SK-N-SH treated with all-trans-retinoic acid at 6 μM for 48 hours (cell line): ENCODE measurements around the gene ATP5PD.

ENCODE experiments used
- RARB ChIP-seq: fragments of 250-450 bp; sonication (Bioruptor Pico); IDR thresholded peaks from 2 replicates; pipeline ENCODE4 v1.8.0; 2021; ENCODE audit warnings: mild to moderate bottlenecking, moderate library complexity
- TF ChIP-seq, protein P1 (sequence below): fragments of 250-450 bp; sonication (Bioruptor Pico); IDR thresholded peaks from 2 replicates; pipeline ENCODE4 v1.8.0; 2021; ENCODE audit warnings: low read depth, mild to moderate bottlenecking, moderate library complexity, borderline replicate concordance
- TF ChIP-seq, protein P2 (sequence below): fragments of 250-450 bp; sonication (Bioruptor Pico); IDR thresholded peaks from 2 replicates; pipeline ENCODE4 v1.8.0; 2020; ENCODE audit warnings: mild to moderate bottlenecking, moderate library complexity, borderline replicate concordance

GRCh38 chr17:75064867-75065561 lies 18.2 kb upstream of the ATP5PD start:
- TF ChIP-seq, protein P1, sequence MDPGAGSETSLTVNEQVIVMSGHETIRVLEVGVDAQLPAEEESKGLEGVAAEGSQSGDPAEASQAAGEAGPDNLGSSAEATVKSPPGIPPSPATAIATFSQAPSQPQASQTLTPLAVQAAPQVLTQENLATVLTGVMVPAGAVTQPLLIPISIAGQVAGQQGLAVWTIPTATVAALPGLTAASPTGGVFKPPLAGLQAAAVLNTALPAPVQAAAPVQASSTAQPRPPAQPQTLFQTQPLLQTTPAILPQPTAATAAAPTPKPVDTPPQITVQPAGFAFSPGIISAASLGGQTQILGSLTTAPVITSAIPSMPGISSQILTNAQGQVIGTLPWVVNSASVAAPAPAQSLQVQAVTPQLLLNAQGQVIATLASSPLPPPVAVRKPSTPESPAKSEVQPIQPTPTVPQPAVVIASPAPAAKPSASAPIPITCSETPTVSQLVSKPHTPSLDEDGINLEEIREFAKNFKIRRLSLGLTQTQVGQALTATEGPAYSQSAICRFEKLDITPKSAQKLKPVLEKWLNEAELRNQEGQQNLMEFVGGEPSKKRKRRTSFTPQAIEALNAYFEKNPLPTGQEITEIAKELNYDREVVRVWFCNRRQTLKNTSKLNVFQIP (CRISPR knock-in tag): no peak
- no peak for TF ChIP-seq RARB (CRISPR knock-in tag)
- TF ChIP-seq, protein P2, sequence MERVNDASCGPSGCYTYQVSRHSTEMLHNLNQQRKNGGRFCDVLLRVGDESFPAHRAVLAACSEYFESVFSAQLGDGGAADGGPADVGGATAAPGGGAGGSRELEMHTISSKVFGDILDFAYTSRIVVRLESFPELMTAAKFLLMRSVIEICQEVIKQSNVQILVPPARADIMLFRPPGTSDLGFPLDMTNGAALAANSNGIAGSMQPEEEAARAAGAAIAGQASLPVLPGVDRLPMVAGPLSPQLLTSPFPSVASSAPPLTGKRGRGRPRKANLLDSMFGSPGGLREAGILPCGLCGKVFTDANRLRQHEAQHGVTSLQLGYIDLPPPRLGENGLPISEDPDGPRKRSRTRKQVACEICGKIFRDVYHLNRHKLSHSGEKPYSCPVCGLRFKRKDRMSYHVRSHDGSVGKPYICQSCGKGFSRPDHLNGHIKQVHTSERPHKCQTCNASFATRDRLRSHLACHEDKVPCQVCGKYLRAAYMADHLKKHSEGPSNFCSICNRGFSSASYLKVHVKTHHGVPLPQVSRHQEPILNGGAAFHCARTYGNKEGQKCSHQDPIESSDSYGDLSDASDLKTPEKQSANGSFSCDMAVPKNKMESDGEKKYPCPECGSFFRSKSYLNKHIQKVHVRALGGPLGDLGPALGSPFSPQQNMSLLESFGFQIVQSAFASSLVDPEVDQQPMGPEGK (CRISPR knock-in tag): no peak
